Inflammatory macrophage treated with lipopolysaccharide for 4 hours (primary cell): ENCODE measurements around the gene ARID3C.

ENCODE experiments used
- DNase-seq: peaks from one replicate; pipeline ENCODE4 v3.0.0-alpha.2; 2020

Gene ARID3C, protein sequence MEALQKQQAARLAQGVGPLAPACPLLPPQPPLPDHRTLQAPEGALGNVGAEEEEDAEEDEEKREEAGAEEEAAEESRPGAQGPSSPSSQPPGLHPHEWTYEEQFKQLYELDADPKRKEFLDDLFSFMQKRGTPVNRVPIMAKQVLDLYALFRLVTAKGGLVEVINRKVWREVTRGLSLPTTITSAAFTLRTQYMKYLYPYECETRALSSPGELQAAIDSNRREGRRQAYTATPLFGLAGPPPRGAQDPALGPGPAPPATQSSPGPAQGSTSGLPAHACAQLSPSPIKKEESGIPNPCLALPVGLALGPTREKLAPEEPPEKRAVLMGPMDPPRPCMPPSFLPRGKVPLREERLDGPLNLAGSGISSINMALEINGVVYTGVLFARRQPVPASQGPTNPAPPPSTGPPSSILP

DNA sequence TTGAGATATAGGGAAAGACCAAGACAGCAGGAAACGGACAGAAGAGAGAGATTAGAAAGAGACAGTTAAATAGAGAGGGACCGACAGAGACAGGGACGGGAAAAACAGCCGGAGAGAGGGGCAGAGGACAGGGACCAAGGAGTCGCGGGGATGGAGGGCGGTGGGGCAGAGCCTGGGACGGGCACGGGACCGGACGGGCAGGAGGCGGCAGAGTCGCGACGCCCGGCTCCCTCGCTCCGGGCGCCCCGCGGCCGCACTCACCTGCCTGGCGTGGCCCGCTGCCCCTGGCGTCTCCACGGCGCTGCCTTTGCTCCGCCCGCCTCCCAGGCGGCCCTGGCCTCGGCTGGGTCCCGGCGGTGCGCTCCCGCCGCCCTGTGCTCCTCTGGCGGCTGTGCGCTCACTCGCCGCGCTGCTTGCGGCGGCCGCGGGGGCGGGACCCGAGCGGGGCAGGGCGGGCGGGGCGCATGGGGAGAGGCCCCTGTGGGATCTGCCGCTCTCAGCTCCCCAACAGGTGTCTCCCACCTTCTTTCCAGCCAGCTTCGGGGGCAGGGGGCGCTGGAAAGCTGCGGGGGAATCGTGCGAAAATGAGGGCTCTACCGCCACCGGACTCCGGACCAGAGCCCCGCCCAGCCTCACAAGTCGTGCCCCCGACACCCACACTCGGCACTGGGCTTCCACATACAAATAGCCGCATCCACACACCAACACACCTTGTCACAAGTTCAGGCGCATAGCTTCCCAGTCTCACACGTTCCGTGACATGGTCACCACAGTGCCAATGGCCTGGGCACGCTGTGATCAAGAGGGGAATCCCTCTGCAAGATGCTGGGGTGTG lies at the start of gene ARID3C:
ARID3C (minus strand) TSS at position 411 of the 835 bp plus-strand sequence. CDS start 1,052 bp downstream, outside the sequence.
- DNase-seq = no peak

DNA sequence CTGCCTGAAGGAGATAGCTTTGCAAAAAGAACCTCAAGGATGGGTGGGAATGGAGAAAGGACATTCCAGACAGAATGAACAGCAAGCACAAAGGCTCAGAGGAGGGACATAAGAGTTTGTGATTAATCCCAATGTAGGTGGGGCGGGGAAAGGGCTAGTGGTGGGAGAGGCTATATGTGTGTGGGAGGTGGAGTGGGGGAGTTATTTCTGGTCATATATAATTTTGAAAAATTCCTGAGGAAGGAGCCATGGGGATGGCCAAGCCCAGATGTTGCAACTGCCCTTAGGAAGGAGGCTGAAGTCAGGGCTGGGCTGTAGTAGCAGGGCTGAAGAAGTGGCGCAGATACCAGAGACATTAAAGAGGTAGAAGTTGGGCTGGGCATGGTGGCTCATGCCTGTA lies 47.0 kb upstream of the ARID3C start:
- DNase-seq = no peak

DNA sequence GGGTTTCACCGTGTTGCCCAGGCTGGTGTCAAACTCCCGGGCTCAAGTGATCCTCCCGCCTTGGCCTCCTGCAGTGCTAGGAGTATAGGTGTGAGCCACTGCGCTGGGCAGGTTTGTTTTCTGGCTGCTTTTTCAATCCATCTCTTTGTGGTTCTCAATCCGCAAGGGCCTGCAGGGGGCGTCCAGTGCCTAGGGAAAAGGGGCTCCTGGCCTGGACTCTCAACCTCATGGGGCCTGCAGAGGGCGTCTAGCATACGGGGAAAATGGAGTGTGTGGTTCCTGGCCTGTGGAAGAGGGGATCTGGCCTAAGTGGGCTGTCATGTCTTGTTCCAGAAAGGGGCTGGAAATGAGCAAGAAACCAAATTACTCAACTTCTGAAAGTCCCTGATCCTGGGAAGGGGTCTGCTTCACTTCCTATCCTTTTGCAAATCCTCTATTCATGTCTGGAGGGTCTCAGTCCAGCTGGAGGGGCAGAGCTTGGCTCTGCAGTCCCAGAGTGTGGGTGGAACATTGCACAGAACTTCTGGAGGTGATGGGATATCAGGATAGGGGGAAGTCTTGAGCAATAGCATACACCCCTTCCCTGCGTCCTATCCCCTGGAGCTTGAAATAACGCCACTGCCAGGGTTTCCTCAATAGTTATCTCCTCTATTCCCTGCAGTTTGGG lies 46.3 kb upstream of the ARID3C start:
- peak; percentile 83 for DNase-seq

DNA sequence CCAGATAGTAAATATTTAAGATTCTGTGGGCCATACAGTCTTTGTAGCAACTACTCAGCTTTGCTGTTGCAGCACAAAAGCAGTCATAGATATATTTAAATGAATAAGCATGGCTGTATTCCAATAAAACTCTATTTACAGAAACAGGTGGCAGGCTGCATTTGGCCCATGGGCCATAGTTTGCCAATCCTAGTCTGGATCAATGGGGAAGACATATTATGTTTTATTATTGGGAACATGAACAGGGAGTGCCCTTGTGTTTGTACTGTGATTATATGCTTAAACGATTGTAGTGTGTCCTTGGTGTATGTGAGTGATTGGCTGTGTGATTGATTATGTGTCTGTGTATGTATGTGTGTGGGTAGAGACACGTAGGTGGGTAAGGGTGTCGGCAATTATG lies 45.6 kb upstream of the ARID3C start:
- DNase-seq = no peak

DNA sequence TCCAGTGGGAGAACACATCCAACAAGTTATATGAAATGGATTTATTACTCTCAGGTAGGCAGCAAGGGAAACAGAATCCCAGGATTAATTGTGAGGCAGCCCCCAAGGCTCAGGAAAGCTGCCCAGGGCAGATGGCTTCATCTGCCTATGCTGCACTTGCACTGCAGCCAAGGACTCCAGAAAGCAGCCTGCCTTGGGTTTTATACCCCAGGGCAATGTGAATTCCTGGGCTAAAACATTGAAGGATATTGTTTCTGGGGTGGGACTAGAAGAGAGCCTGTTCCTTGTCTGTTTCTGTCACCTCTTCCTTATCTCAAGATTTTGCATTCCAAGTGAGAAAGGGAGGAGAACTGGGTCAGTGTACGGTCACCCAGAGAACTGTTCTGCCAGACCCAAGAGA lies 42.4 kb upstream of the ARID3C start:
- DNase-seq = no peak

DNA sequence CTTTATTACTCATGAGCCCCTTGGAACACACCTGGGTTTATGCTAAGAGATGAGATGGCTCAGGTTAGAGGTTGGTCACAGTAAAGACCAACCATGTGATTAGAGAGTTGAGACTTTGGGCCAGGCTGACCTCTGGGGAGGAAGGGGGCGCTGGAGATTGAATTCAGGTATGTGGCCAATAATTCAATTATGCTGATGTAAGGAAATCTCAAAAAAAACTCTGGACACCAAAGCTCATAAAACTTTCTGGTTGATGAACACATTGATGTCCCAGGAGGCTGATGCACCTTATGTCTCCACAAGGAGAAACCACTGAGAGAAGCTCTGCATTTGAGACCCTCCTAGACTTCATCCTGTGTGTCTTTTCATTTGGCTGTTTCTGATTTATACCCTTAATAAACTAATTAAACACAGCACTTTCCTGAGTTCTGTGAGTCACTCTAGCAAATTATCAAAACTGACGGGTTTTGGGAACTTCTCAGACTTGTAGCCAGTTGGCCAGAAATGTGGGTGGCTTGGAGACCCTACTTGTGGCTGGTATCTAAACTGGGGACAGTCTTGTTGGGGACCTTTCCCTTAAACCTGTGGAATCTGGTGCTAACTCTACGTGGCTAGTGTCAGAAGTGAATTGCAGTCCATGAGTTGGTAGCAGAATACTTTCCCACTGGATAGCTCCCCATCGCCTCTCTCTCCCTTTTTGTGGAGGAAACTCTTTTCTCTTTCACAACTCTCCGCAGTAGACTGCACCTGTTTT lies 41.1 kb upstream of the ARID3C start:
- DNase-seq = no peak

DNA sequence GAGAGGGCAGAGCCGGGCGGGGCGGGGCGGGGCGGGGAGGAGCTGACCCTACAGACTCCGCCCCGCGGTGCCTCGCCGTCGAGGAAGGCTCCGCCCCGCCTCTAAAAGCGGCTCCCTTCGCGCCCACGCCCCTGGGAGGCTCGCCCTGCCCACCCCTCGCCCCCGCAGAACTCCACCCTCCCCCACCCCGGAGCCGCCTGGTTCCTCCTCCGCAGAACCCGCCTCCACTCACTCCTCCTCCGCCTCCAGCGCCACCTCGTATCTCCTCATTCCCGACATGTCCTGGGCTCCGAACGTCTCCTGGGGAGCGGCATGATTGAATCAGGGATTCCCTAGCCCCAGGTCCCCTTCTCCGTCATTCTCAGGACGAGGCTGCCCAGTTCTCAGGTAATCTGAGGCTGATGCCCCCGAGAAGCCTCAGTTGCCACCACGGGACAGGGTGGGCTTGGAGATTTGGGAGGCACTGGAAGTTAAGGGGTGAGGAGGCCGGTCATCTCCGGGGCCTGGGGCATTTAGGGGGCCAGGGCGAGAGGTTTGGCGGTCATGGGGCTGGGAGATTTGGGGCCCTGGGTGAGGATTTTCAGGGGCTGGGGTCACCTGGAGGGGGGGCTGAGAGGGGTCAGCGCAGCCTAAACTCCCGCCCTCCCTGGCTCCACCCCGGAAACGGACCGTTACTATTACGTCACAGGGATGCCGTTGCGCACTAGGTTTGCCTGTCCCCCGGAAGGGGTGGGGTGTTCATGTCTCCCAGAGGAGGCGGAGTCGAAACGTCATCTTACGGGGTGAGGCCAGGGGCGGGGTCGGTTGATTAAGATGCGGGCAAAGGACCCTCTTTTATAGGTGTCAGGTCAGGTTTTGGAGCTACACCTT lies 36.8 kb upstream of the ARID3C start:
- DNase-seq = peak; percentile 92

DNA sequence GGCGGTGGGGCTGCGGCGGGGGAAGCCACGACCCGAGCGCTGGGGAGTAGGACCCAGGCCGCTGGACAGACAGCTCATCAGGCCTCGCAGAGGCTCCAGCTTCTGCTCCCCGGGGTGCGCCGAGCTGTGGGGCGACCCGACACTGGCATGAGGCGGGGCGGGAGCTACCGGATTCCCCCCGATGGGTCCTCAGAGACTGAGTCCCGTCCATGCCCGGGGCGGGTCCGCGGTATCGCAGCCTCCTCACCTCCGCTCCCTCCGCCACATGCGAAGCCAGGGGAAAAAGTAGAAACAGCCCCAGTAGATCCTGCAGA lies 36.2 kb upstream of the ARID3C start:
- no peak for DNase-seq

DNA sequence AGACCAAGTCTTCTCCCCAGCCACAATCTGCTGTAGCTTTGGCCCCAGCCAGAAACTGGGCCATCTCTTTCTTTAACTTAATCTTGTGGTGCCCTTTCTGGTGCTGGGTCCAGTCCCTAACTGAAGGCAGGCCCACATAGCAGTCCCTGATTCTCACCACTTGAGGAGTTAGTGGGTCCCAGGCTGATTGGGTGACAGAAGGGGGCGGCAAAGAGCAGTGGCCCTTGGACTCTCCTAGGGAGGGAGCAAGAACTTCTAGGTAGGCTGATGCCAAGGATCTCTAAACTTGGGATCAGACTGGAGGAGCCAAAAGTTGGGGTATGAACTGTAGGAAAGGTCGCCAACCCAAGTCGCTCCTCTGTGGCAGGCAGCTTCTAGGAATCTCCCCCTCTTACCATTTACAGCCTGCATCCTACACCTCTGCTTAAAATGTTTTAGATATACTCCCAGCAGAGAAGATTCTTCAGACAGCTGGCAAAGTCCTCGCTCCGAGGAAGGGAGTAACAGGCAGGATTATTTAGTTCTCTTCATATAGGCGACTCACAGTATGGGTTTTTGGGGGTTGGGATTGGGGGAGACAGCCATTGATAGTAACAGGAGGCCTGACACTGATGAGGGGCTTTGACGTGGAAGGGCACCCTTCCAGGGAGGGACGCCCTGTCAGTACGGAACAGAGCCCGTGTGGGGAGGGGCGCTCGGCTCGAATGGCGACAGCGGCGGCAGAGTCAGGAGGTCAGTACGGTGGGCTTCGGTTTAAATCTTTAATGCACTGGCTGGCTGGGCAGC lies 35.6 kb upstream of the ARID3C start:
- DNase-seq = peak; percentile 80

DNA sequence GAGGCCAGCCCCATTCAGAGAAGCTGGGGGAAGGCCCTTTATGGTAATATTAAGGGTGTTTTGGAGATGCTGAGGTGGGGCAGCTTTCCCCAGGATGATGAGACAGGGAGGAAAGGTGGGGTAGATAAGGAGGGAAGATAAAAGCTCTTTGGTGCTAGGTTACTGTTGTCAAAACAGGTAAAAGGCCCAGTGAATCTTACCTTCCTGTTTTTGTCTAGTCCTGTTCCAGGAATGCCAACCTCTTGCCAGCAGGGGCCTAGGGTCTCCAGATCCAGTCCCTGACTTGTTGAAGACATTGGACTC lies 34.4 kb upstream of the ARID3C start:
- DNase-seq = no peak

DNA sequence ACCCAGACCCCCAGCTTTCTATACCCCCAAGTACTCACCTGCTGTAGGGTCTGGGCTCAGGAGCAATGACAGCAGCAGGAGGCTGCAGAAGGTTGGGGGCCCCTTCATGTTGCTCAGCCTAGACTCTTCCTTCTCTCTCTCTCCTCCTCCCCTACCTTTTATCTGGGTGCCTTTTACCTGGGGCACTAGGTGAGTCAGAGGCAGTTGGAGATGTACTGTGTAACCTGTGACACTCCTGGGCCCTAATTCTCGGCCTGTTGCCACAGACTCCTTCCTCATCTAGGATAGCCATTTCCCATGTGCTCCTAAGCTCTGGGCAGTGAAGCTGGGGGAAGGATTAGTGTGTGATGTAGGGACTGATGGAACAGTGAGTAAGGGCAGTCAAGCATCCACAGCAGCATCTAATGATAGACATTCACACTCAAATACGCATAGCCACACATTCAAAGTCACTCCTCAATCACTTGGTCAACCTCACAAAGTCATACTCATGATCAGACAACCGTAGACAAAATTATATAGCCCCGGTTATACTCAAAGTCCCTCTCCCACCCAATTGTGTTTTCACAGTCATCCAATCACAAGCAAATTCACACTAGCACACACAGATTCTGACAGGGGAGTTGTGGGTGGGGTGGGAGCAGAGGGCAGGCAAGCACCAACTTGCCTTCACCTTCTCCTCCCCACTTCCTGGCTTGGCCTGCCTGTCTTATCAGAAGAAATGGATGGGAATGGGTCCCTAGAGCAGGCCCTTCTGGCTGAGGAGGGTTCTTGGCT lies 33.8 kb upstream of the ARID3C start, which contains the start of gene CCL27:
CCL27 (minus strand) TSS at position 132 of the 777 bp plus-strand sequence; CDS start at position 108, 24 bp downstream.
- DNase-seq = no peak

DNA sequence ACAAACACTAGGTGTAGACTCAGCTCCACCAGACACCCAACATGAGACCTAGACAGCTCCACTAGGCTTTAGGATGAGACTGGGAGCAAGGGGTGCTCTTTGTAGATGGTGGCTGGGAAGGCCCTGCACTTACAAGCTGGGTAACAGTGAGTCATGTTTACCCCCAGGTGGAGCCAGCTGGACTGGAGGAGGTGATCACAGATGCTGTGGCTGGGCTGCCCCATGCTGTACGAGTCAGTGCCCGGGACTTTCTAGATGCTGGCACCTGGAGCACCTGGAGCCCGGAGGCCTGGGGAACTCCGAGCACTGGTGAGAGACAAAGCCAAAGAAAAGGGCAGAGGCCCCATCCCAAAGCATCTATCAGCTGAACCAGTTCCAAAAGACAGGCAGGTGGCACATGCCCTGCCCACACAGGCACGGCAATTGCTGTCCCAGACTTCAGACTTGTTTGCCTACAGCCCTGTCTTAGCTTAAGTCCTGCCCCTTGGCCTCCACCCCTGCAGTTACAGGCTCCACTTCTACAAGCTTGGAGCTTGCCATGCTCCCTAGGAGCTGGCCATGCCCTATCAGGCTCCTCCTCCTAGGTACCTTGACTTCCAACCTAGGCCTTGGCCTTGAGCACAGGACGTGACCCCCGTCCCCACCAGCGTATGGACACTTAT lies 30.9 kb upstream of the ARID3C start:
- no peak for DNase-seq

DNA sequence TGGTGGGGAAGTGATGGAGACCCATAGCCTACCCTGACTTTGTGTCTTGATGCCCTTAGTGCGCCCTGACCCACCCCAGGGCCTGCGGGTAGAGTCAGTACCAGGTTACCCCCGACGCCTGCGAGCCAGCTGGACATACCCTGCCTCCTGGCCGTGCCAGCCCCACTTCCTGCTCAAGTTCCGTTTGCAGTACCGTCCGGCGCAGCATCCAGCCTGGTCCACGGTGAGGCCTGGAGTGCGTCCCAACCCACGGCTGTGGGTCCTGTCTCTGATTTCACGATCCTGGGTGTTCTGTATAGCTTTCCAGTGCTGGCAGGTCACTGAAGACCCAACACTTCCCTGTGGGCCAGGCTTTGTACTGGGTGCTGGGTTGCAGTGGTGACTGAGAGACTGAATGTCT lies 29.6 kb upstream of the ARID3C start:
- DNase-seq = no peak

DNA sequence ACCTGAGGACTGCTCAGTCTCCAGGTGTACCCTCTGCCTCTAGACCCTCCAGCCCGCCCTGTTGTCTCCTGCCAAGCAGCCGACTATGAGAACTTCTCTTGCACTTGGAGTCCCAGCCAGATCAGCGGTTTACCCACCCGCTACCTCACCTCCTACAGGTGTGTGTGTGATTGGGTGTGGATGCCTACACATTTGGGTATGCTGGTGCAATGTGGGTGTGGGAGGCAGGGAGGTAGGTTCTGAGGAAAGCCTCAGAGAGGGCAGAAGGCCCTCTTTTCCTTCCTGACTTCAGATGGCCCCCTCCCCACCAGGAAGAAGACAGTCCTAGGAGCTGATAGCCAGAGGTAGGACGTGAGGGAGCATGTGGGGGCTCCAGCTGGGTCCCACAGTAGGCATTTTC lies 28.1 kb upstream of the ARID3C start:
- no peak for DNase-seq

DNA sequence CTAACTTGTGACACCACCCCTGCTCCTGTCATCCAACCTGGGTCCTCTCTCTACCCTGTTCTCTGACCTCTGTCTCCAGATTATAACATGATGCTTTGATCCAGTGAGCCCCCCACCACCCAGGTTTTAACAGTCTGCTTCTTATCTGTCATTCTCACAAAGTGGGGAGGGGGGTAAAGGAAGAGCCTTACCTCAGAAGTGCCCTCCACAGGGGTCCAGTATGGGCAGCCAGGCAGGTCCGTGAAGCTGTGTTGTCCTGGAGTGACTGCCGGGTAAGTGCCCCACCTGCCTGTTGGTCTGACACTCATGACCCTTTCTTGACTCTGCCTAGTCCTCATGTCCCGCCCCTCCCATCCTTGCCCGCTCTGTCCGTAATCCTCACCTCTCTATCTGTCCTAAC lies 26.5 kb upstream of the ARID3C start:
- DNase-seq = no peak

DNA sequence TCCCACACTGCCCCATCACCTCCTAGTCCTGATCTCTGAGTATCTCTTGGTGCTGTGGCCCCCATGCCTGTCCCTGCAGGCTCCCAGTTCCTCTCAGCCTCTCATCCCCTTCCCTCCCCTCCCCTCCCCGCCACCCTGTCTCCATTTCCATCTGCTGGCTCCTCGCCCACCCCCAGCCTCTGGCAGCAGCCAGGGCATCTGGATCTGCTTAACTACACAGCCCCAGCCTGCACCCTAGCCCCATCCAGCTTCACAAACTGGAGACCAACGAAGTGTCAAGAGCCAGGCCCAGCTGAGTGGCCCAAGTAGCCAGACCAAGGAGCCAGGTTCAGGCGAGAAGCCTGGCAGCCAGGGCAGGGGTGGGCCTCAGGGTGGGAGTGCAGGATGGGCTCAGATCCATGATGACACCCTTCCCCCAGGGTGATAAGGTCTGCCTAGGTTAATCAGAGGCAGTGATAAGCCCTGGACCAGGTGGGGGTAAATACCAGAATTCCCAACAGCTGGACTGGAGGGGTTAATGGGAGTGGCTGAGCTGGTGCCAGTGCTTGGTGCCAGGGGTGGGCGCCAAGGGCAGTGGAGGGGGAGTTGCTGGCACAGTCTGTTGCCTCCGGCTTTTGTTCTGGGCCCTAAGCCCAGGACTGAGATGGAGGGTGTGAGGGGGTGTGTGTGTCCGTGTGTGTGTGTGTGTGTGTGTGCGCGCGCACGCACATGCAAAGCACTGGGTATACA lies 25.6 kb upstream of the ARID3C start:
- DNase-seq = no peak

DNA sequence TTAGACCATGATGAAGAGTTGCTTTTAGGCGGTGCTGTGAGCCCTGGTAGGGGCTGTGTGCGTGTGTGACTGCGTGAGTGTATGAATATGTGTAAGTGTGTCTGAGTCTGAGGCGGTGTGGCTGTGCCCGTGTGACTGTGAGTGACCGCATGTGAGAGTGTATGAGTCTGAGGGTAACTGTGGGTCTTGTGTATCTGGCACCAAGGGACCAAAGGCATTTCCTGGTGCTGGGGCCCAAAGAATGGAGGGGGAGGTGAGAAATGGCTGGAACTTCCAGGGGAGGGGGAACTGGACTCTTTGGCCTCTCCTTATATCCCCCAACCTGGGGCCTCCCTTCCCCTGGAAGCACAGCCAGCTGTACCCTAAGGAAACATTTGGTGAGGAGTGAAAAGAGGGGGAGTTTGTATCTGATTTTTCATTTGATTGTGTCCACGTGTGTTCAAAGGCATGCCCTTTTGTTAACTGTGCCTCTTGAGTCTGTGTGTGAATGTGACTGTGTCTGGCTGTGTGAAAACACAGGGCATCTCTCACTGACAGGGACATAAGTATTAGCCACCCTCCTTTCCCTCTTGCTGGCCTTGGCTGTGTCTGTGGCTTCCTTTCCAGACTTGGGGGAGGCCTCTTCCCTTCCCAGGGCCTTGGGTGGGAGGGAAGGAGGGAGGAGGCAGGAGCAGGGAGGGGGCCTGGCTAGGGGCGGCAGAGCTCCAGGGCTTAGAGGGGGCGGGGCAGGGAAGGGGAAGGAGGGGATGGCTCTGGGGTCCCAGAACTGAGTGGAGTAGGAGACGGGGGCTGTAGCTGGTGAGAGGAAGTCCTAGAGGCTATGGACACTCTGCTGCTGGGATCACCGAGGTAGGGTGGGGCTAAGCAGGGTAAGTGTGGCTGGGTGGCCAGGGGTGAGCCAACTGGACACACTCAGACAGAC lies 24.5 kb upstream of the ARID3C start:
- no peak for DNase-seq

DNA sequence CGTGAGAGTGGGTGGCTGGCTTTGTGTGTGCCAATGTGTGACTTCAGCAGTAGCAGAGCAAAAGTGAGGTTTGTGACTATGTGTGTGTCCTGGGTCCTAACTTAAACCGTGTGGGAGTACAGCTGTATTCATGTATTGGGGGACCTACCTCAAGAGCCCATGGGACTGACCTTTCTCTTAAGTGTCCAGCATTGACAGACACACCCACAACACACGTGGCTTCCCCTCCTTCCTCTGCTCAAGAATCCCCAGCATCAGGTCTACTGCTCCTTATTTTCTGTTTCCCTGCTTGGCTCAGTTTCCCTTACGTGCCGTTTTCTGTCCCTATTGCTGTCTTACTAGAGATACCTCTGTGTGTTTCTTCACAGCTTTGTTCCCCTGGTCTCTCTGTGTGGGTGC lies 23.7 kb upstream of the ARID3C start:
- DNase-seq = no peak
